Mucosa of descending colon (tissue), 3 donors: ENCODE results near the gene PPID. TPM values are rescaled to one million over a fixed set of nuclear protein-coding genes. Genes with fewer than 3 reads are reported as not detected.
"Not testable (repeated sequence)": the region's sequence is repeated elsewhere in the genome, so short reads cannot be mapped to it uniquely, and the experiment has no call there.

Experiments used
- ATAC-seq: fragments of 200-7000 bp; cut with Tn5 transposase; one replicate; pipeline ENCODE4 v1.9.1; 2020; ENCODE audit warnings: mild to moderate bottlenecking, moderate library complexity
- DNase-seq, 3 donors: peaks; one replicate each; pipeline ENCODE4 v3.0.0-alpha.2; 2020
- H3K36me3 ChIP-seq: fragments of 200-600 bp; one replicate; pipeline ENCODE4 v1.8.0; 2021; ENCODE audit warnings: low read depth, mild to moderate bottlenecking
- H3K4me1 ChIP-seq: fragments of 200-600 bp; one replicate; pipeline ENCODE4 v1.8.0; 2021; ENCODE audit warnings: low read depth, mild to moderate bottlenecking
- H3K4me3 ChIP-seq: fragments of 200-600 bp; one replicate; pipeline ENCODE4 v1.8.0; 2021; ENCODE audit warnings: mild to moderate bottlenecking
- H3K9me3 ChIP-seq: fragments of 200-600 bp; one replicate; pipeline ENCODE4 v1.8.0; 2021; ENCODE audit warnings: mild to moderate bottlenecking
- intact Hi-C, 2 donors: fragments of 100-400 bp; cut with DNase I in 1 of 2; cut with micrococcal nuclease in 1 of 2; formaldehyde crosslinking; loops; one replicate each; pipeline versions ENCODE4 v1.11.0 to v1.11.1; 2022; cut with DNase I, micrococcal nuclease
- total RNA-seq, 3 donors: library from RNA; stranded (reverse); fragmentation: NEBNext Ultra II Directional in 2 of 3; extraction: Animal tissue kit (Norgen Biotek cat#: 25700) in 2 of 3; gene quantifications; one replicate each; pipeline versions ENCODE4 v1.2.1 to v1.2.4, GENCODE V29; 2021 to 2023
- TF ChIP-seq, protein P1 (sequence below): fragments of 200-600 bp; IDR thresholded peaks from one replicate; pipeline ENCODE4 v1.8.0; 2022; ENCODE audit warnings: antibody characterized with exemption, mild to moderate bottlenecking
- donor health status: DM: no; HTN: no; CAD: no; lungs with moderate emphysema.
- donor health status: DM: no; HTN: no; CAD: no.
- donor health status: DM: no; HTN: yes; CAD: no.

Gene PPID
- total RNA-seq, 3 donors from 2014 or later, result 19.7 to 23.9 (median 22.2) TPM

DNA sequence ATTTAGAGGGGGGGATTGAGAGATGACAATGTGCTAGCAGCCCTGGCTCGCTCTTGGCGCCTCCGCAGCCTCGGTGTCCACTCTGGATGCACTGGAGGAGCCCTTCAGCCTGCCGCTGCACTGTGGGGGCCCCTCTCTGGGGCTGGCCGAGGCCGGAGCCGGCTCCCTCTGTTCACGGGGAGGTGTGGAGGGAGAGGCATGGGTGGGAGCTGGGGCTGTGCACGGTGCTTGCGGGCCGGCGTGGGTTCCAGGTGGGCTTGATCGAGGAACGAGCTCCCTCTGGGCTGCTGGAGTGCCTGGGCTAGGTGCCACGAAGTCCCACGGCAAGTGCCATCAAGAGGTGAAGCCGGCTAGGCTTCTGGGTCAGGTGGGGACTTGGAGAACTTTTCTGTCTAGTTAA is 58.4 kb downstream of the PPID start:
- intact Hi-C loops, result no loop called here
- TF ChIP-seq, protein P1, sequence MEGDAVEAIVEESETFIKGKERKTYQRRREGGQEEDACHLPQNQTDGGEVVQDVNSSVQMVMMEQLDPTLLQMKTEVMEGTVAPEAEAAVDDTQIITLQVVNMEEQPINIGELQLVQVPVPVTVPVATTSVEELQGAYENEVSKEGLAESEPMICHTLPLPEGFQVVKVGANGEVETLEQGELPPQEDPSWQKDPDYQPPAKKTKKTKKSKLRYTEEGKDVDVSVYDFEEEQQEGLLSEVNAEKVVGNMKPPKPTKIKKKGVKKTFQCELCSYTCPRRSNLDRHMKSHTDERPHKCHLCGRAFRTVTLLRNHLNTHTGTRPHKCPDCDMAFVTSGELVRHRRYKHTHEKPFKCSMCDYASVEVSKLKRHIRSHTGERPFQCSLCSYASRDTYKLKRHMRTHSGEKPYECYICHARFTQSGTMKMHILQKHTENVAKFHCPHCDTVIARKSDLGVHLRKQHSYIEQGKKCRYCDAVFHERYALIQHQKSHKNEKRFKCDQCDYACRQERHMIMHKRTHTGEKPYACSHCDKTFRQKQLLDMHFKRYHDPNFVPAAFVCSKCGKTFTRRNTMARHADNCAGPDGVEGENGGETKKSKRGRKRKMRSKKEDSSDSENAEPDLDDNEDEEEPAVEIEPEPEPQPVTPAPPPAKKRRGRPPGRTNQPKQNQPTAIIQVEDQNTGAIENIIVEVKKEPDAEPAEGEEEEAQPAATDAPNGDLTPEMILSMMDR, result no peak
- H3K4me3 ChIP-seq, result no peak overlapping the region
- H3K9me3 ChIP-seq, result no peaks in the 10 kb centered on the region
- no peaks in the 10 kb centered on the region for H3K36me3 ChIP-seq
- DNase-seq (peak in 1 of 3 donors; percentile 55), ATAC-seq (no peak)
- no peaks in the 10 kb centered on the region for H3K4me1 ChIP-seq

DNA sequence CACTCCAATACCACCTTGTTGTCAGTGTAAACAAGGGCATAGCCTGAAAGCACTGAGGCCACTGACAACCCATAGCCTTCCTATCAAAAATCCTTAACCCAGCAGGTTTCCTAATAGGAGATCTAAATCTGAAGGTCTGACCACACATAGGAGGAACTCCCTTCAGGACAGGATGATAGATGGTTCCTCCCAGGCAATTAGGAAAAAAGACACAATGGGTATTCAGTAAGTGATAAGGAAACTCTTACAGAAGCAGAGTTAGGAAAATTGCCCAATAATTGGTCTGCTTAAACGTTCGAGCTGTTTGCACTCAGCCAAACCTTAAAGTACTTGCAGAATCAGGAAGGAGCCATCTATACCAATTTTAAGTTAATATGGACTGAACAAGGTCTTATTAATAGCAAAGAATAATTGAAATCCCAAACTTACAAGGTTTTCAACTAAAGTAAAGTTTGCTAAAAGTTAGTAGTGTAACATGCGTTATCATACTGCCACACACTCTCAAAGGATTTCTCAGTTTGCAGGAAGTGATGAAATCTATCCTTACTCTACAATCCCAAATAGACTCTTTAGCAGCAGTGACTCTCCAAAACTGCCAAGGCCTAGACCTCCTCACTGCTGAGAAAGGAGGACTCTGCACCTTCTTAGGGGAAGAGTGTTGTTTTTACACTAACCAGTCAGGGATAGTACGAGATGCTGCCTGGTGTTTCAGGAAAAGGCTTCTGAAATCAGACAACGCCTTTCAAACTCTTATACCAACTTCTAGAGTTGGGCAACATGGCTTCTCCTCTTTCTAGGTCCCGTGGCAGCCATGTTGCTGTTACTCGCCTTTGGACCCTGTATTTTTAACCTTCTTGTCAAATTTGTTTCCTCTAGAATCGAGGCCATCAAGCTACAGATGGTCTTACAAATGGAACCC is 59.2 kb downstream of the PPID start:
- H3K9me3 ChIP-seq, ATAC-seq, H3K4me3 ChIP-seq, intact Hi-C loops, DNase-seq, H3K4me1 ChIP-seq, H3K36me3 ChIP-seq: not testable (repeated sequence)

- H3K9me3 ChIP-seq, DNase-seq, H3K4me1 ChIP-seq, ATAC-seq, H3K4me3 ChIP-seq, H3K36me3 ChIP-seq, intact Hi-C loops: not testable (repeated sequence)
These were observed 59.9 kb downstream of the PPID start for GRCh38 chr4:158663255-158663654.

Other genes starting within 250 kb of the PPID start
- gene RXFP1, start 201.5 kb downstream of the PPID start, total RNA-seq, result under 1 TPM in 2 of 3 donors, not detected in 1; 0.22 to 0.27 TPM
- 1 to 10 TPM; 2.4 to 6.3 (median 3.6) TPM for gene C4orf46, start 51.5 kb downstream of the PPID start, total RNA-seq
- gene ETFDH, start 51.1 kb downstream of the PPID start, total RNA-seq, result 10 to 100 TPM; 49.2 to 67.1 (median 50.2) TPM
- 10 to 100 TPM; 61.8 to 94.1 (median 73.4) TPM for gene FNIP2, start 45.6 kb upstream of the PPID start, total RNA-seq